Transverse colon (tissue), 4 donors: Measurements from ENCODE around the gene PHACTR2.
"Not testable (repeated sequence)": the region's sequence is repeated elsewhere in the genome, so short reads cannot be mapped to it uniquely, and the experiment has no call there.

Source experiments
- EP300 ChIP-seq: sonication (generic); formaldehyde crosslinking; IDR thresholded peaks from one replicate; pipeline ENCODE4 v1.6.1; 2017; ENCODE audit warnings: antibody characterized with exemption, low read depth
- POLR2A ChIP-seq: fragments of 450-650 bp; IDR thresholded peaks from one replicate; pipeline ENCODE4 v1.6.1; 2016; ENCODE audit warnings: antibody characterized with exemption, mild to moderate bottlenecking, moderate library complexity
- POLR2AphosphoS5 ChIP-seq, 3 donors: sonication (generic); formaldehyde crosslinking; IDR thresholded peaks; one replicate each; pipeline ENCODE4 v1.6.1; 2016; ENCODE audit warnings: antibody characterized with exemption in 3 of 3
- TF ChIP-seq, protein P1 (sequence below), 5 experiments: fragments of 200-600 bp in 3 of 5; fragments of 450-650 bp in 2 of 5; sonication (generic) in 3 of 5; IDR thresholded peaks; 1 replicate in 2 of 5; 2 replicates in 3 of 5; pipeline ENCODE4 v1.5.1; 2016 to 2017; ENCODE audit warnings: antibody characterized with exemption in 5 of 5, inconsistent platforms in 3 of 5, mild to moderate bottlenecking in 2 of 5, moderate library complexity in 1 of 5

DNA sequence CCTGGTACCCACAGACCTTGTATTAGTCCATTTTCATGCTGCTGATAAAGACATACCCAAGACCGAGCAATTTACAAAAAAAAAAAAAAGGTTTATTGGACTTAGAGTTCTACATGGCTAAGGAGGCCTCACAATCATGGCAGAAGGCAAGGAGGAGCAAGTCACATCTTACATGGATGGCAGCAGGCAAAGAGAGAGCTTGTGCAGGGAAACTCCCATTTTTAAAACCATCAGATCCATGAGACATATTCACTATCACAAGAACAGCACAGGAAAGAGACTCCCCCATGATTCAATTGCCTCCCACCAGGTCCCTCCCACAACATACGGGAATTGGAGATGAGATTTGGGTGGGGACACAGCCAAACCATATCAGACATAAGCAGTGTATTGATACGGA lies 17.6 kb upstream of the PHACTR2 start:
- TF ChIP-seq, protein P1, sequence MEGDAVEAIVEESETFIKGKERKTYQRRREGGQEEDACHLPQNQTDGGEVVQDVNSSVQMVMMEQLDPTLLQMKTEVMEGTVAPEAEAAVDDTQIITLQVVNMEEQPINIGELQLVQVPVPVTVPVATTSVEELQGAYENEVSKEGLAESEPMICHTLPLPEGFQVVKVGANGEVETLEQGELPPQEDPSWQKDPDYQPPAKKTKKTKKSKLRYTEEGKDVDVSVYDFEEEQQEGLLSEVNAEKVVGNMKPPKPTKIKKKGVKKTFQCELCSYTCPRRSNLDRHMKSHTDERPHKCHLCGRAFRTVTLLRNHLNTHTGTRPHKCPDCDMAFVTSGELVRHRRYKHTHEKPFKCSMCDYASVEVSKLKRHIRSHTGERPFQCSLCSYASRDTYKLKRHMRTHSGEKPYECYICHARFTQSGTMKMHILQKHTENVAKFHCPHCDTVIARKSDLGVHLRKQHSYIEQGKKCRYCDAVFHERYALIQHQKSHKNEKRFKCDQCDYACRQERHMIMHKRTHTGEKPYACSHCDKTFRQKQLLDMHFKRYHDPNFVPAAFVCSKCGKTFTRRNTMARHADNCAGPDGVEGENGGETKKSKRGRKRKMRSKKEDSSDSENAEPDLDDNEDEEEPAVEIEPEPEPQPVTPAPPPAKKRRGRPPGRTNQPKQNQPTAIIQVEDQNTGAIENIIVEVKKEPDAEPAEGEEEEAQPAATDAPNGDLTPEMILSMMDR (IDR thresholded peaks at IDR 0.05), result not testable (repeated sequence)
- not testable (repeated sequence) for TF ChIP-seq POLR2A; EP300; POLR2AphosphoS5 (IDR thresholded peaks at IDR 0.05)
